ENCODE results near the gene SPATS2. TPM values are rescaled to one million over a fixed set of nuclear protein-coding genes. Genes with fewer than 3 reads are reported as not detected.
"Not testable (repeated sequence)": the region's sequence is repeated elsewhere in the genome, so short reads cannot be mapped to it uniquely, and the experiment has no call there.

Gene SPATS2
- total and polyA plus RNA-seq, 7 experiments from 2014 or later = 3.0 to 9.8 (median 7.8) TPM

DNA sequence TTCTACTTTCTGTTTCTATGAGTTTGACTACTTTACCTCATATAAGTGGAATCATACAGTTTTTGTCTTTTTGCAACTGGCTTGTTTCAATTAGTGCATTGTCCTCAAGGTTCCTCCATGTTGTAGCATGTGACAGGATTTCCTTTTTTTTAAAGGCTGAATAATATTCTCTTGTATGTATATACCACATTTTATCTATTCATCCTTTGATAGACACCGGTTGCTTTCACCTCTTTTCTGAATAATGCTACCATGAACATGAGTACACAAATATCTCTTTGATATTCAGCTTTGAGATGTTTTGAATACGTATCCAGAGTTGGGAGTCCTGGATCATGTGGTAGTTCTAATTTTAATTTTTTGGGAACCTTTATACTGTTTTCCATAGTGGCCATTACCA lies 65.4 kb downstream of the SPATS2 start:
- CTCF ChIA-PET = no interaction called here
- ATAC-seq = no peak

GRCh38 chr12:49436799-49437198 lies 69.5 kb downstream of the SPATS2 start:
- ATAC-seq; POLR2A ChIA-PET; H3K36me3 Mint-ChIP-seq; H3K4me3 ChIP-seq (ENCODE audit: low read length); DNase-seq; H3K27me3 Mint-ChIP-seq; H3K4me1 Mint-ChIP-seq; H3K4me3 Mint-ChIP-seq; CTCF ChIA-PET; H3K36me3 ChIP-seq (ENCODE audit: control insufficient read depth in 2 of 3, insufficient read depth in 3 of 3, low read length in 3 of 3); intact Hi-C loops (cut with micrococcal nuclease); H3K9me3 ChIP-seq (ENCODE audit: control insufficient read depth in 2 of 3, low read length in 3 of 3); H3K27ac ChIP-seq (ENCODE audit: low read depth, low read length); H3K4me1 ChIP-seq (ENCODE audit: control insufficient read depth in 2 of 2, insufficient read depth in 2 of 2, low read length in 2 of 2); H3K27ac Mint-ChIP-seq; H3K9me3 Mint-ChIP-seq; H3K27me3 ChIP-seq (ENCODE audit: control insufficient read depth in 2 of 2, insufficient read depth in 2 of 2, low read length in 2 of 2): not testable (repeated sequence)

More for the DNA sequence above, 65.4 kb downstream of the SPATS2 start:
- Histone ChIP-seq H3K9me3 (ENCODE audit: control insufficient read depth in 2 of 3, low read length in 3 of 3) (no peaks in the 10 kb centered on the region), H3K27me3 (ENCODE audit: control insufficient read depth in 2 of 2, insufficient read depth in 2 of 2, low read length in 2 of 2) (no peaks in the 10 kb centered on the region), H3K36me3 (ENCODE audit: control insufficient read depth in 2 of 3, insufficient read depth in 3 of 3, low read length in 3 of 3) (no peaks in the 10 kb centered on the region), H3K4me1 (ENCODE audit: control insufficient read depth in 2 of 2, insufficient read depth in 2 of 2, low read length in 2 of 2) (no peaks in the 10 kb centered on the region), H3K4me3 (ENCODE audit: low read length) (no peak overlapping the region), H3K27ac (ENCODE audit: low read depth, low read length) (no peak overlapping the region)
- Mint-ChIP-seq H3K27me3 (no peaks in the 10 kb centered on the region), H3K4me3 (no peak overlapping the region), H3K27ac (no peak overlapping the region), H3K4me1 (peaks cover 0 to 3% (median 0%) of the 10 kb centered on the region in 7 donors), H3K36me3 (peaks cover 0 to 3% (median 0%) of the 10 kb centered on the region in 5 donors), H3K9me3 (no peaks in the 10 kb centered on the region)
- intact Hi-C loops (cut with micrococcal nuclease) = no loop called here
- POLR2A ChIA-PET = no interaction called here
- no peak for DNase-seq

- no peaks in the 10 kb centered on the region for H3K36me3 ChIP-seq (ENCODE audit: control insufficient read depth in 2 of 3, insufficient read depth in 3 of 3, low read length in 3 of 3)
- Mint-ChIP-seq H3K4me3 (no peak overlapping the region), H3K27me3 (no peaks in the 10 kb centered on the region), H3K4me1 (peaks cover 0 to 8% (median 4%) of the 10 kb centered on the region in 7 donors), H3K9me3 (no peaks in the 10 kb centered on the region), H3K27ac (no peak overlapping the region), H3K36me3 (peaks cover 0 to 10% (median 0%) of the 10 kb centered on the region in 5 donors)
- no peak overlapping the region for H3K27ac ChIP-seq (ENCODE audit: low read depth, low read length)
- intact Hi-C loops (cut with micrococcal nuclease) = no loop called here
- POLR2A ChIA-PET = no interaction called here
- DNase-seq = no peak
- H3K27me3 ChIP-seq (ENCODE audit: control insufficient read depth in 2 of 2, insufficient read depth in 2 of 2, low read length in 2 of 2) = no peaks in the 10 kb centered on the region
- no peaks in the 10 kb centered on the region for H3K9me3 ChIP-seq (ENCODE audit: control insufficient read depth in 2 of 3, low read length in 3 of 3)
- CTCF ChIA-PET = no interaction called here
- no peaks in the 10 kb centered on the region for H3K4me1 ChIP-seq (ENCODE audit: control insufficient read depth in 2 of 2, insufficient read depth in 2 of 2, low read length in 2 of 2)
- H3K4me3 ChIP-seq (ENCODE audit: low read length) = no peak overlapping the region
- ATAC-seq = no peak
Measured at GRCh38 chr12:49439042-49439441, 71.8 kb downstream of the SPATS2 start.

DNA sequence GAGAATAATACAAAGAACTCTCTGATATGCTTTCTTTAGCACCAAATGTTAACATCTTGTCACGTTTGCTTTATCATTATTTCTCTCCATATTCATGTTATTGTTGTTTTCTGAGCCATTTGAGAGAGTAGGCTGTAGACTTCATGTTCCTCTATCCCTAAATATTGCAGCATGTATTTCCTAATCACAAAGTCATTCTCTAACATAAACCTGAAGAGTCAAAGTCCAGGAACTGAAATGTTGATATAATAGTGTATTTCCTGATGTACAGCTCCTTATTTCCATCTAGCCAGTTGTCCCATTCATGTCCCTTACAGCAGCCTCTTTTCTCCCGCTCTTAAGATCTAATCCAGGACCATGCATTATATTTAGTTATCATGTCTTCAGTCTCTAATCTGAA lies 72.8 kb downstream of the SPATS2 start:
- ChIA-PET CTCF (interaction anchor here (0.6 kb wide), 1 partner anchor 898 kb away, joined by 3 read pairs; no protein-coding TSS in a partner anchor), POLR2A (no interaction called here)
- H3K4me1 ChIP-seq (ENCODE audit: control insufficient read depth in 2 of 2, insufficient read depth in 2 of 2, low read length in 2 of 2) = no peaks in the 10 kb centered on the region
- Mint-ChIP-seq H3K27ac (no peak overlapping the region), H3K9me3 (no peaks in the 10 kb centered on the region), H3K36me3 (peaks cover 0 to 10% (median 0%) of the 10 kb centered on the region in 5 donors), H3K4me3 (no peak overlapping the region), H3K27me3 (no peaks in the 10 kb centered on the region), H3K4me1 (peaks cover 0 to 8% (median 4%) of the 10 kb centered on the region in 7 donors)
- no peaks in the 10 kb centered on the region for H3K27me3 ChIP-seq (ENCODE audit: control insufficient read depth in 2 of 2, insufficient read depth in 2 of 2, low read length in 2 of 2)
- intact Hi-C loops (cut with micrococcal nuclease) = no loop called here
- H3K9me3 ChIP-seq (ENCODE audit: control insufficient read depth in 2 of 3, low read length in 3 of 3) = no peaks in the 10 kb centered on the region
- DNase-seq = no peak
- ATAC-seq = no peak
- H3K27ac ChIP-seq (ENCODE audit: low read depth, low read length) = no peak overlapping the region
- H3K36me3 ChIP-seq (ENCODE audit: control insufficient read depth in 2 of 3, insufficient read depth in 3 of 3, low read length in 3 of 3) = no peaks in the 10 kb centered on the region
- no peak overlapping the region for H3K4me3 ChIP-seq (ENCODE audit: low read length)

GRCh38 chr12:49442915-49443314 lies 75.7 kb downstream of the SPATS2 start:
- H3K27me3 Mint-ChIP-seq = no peaks in the 10 kb centered on the region
- peaks cover 0 to 8% (median 4%) of the 10 kb centered on the region in 7 donors for H3K4me1 Mint-ChIP-seq
- Histone ChIP-seq H3K27ac (ENCODE audit: low read depth, low read length) (no peak overlapping the region), H3K9me3 (ENCODE audit: control insufficient read depth in 2 of 3, low read length in 3 of 3) (no peaks in the 10 kb centered on the region), H3K4me3 (ENCODE audit: low read length) (no peak overlapping the region), H3K36me3 (ENCODE audit: control insufficient read depth in 2 of 3, insufficient read depth in 3 of 3, low read length in 3 of 3) (no peaks in the 10 kb centered on the region), H3K4me1 (ENCODE audit: control insufficient read depth in 2 of 2, insufficient read depth in 2 of 2, low read length in 2 of 2) (no peaks in the 10 kb centered on the region), H3K27me3 (ENCODE audit: control insufficient read depth in 2 of 2, insufficient read depth in 2 of 2, low read length in 2 of 2) (no peaks in the 10 kb centered on the region)
- ChIA-PET POLR2A (interaction anchor here (0.7 kb wide), 1 partner anchor 9 kb away, joined by 4 read pairs; no protein-coding TSS in a partner anchor), CTCF (interaction anchor here (0.5 to 1.0 kb wide), 2 partner anchors 49 to 51 kb away, joined by 4 to 5 read pairs; no protein-coding TSS in a partner anchor)
- no peak overlapping the region for H3K4me3 Mint-ChIP-seq
- intact Hi-C loops (cut with micrococcal nuclease) = no loop called here
- no peak overlapping the region for H3K27ac Mint-ChIP-seq
- no peaks in the 10 kb centered on the region for H3K9me3 Mint-ChIP-seq
- H3K36me3 Mint-ChIP-seq = peaks cover 0 to 10% (median 3%) of the 10 kb centered on the region in 5 donors
- ATAC-seq (no peak), DNase-seq (no peak)

GRCh38 chr12:49446571-49446970 lies 79.3 kb downstream of the SPATS2 start:
- H3K36me3 Mint-ChIP-seq = peaks cover 0 to 17% (median 13%) of the 10 kb centered on the region in 5 donors
- peaks cover 0 to 2% (median 0%) of the 10 kb centered on the region in 11 donors for H3K9me3 Mint-ChIP-seq
- ATAC-seq (no peak), DNase-seq (no peak)
- no peaks in the 10 kb centered on the region for H3K27me3 ChIP-seq (ENCODE audit: control insufficient read depth in 2 of 2, insufficient read depth in 2 of 2, low read length in 2 of 2)
- peaks cover 0 to 8% (median 4%) of the 10 kb centered on the region in 7 donors for H3K4me1 Mint-ChIP-seq
- H3K27me3 Mint-ChIP-seq = no peaks in the 10 kb centered on the region
- POLR2A ChIA-PET = no interaction called here
- H3K27ac Mint-ChIP-seq = no peak overlapping the region
- CTCF ChIA-PET = no interaction called here
- H3K27ac ChIP-seq (ENCODE audit: low read depth, low read length) = no peak overlapping the region
- H3K4me1 ChIP-seq (ENCODE audit: control insufficient read depth in 2 of 2, insufficient read depth in 2 of 2, low read length in 2 of 2) = no peaks in the 10 kb centered on the region
- intact Hi-C loops (cut with micrococcal nuclease) = no loop called here
- no peaks in the 10 kb centered on the region for H3K36me3 ChIP-seq (ENCODE audit: control insufficient read depth in 2 of 3, insufficient read depth in 3 of 3, low read length in 3 of 3)
- no peaks in the 10 kb centered on the region for H3K9me3 ChIP-seq (ENCODE audit: control insufficient read depth in 2 of 3, low read length in 3 of 3)
- no peak overlapping the region for H3K4me3 Mint-ChIP-seq
- H3K4me3 ChIP-seq (ENCODE audit: low read length) = no peak overlapping the region

DNA sequence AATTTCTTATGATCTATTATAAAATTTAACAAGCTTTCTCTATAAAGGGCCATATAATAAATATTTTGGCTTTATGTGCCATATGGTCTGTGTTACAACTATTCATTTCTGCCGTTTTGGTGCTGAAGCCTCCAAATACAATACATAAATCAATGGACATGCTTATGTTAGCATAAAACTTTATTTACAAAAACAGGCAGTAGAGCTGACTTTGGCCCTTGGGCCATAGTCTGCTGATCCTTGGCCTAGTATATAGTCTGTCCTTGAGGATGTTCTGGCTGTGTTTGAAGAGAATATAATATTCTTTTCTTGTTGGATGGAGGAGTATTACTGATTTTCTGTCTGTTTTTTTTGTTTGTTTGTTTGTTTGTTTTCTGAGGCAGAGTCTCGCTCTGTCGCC lies 81.6 kb downstream of the SPATS2 start:
- H3K27me3 ChIP-seq (ENCODE audit: control insufficient read depth in 2 of 2, insufficient read depth in 2 of 2, low read length in 2 of 2) = no peaks in the 10 kb centered on the region
- H3K27ac ChIP-seq (ENCODE audit: low read depth, low read length) = no peak overlapping the region
- H3K4me3 ChIP-seq (ENCODE audit: low read length) = no peak overlapping the region
- ChIA-PET CTCF (no interaction called here), POLR2A (no interaction called here)
- Mint-ChIP-seq H3K4me1 (peaks cover 0 to 14% (median 6%) of the 10 kb centered on the region in 7 donors), H3K4me3 (no peak overlapping the region), H3K27me3 (no peaks in the 10 kb centered on the region), H3K27ac (no peak overlapping the region), H3K36me3 (peaks cover 0 to 17% (median 8%) of the 10 kb centered on the region in 5 donors), H3K9me3 (peaks cover 0 to 2% (median 0%) of the 10 kb centered on the region in 11 donors)
- no peaks in the 10 kb centered on the region for H3K4me1 ChIP-seq (ENCODE audit: control insufficient read depth in 2 of 2, insufficient read depth in 2 of 2, low read length in 2 of 2)
- ATAC-seq = no peak
- H3K9me3 ChIP-seq (ENCODE audit: control insufficient read depth in 2 of 3, low read length in 3 of 3) = no peaks in the 10 kb centered on the region
- no peaks in the 10 kb centered on the region for H3K36me3 ChIP-seq (ENCODE audit: control insufficient read depth in 2 of 3, insufficient read depth in 3 of 3, low read length in 3 of 3)
- intact Hi-C loops (cut with micrococcal nuclease) = no loop called here
- DNase-seq = no peak
